ENCODE results near the gene LMNTD2. TPM values are rescaled to one million over a fixed set of nuclear protein-coding genes. Genes with fewer than 3 reads are reported as not detected.

Gene LMNTD2
- polyA plus RNA-seq, 1 donor from 2014 or later: 0.61 TPM

GRCh38 chr11:526192-526591 lies 34.3 kb downstream of the LMNTD2 start:
- Histone ChIP-seq H3K36me3 (ENCODE audit: insufficient read depth, low read length) (no peaks in the 10 kb centered on the region), H3F3A (ENCODE audit: insufficient read depth, low read length, poor library complexity, severe bottlenecking) (no peaks in the 10 kb centered on the region), H3K9ac (ENCODE audit: low read length) (no peak overlapping the region), H2AFZ (ENCODE audit: low read depth, low read length) (no peak overlapping the region), H4K20me1 (ENCODE audit: insufficient read depth) (no peaks in the 10 kb centered on the region), H3K4me2 (ENCODE audit: low read length) (no peak overlapping the region), H3K27ac (ENCODE audit: low read length) (no peak overlapping the region), H3K79me2 (replicated peaks; ENCODE audit: insufficient read depth, low read length) (no peaks in the 10 kb centered on the region), H3K9me2 (ENCODE audit: insufficient read depth, low read length) (no peaks in the 10 kb centered on the region), H3K4me3 (ENCODE audit: low read length) (no peak overlapping the region), H3K27me3 (ENCODE audit: insufficient read depth, low read depth, low read length) (no peaks in the 10 kb centered on the region), H3K9me3 (ENCODE audit: low read length) (no peaks in the 10 kb centered on the region)
- no peak for TF ChIP-seq EZH2 (IDR thresholded peaks at IDR 0.05; ENCODE audit: borderline replicate concordance, insufficient read depth, low read length, poor library complexity, severe bottlenecking)
- TF ChIP-seq CTCF (IDR thresholded peaks at IDR 0.05; ENCODE audit: poor library complexity, severe bottlenecking): no peak
- TF ChIP-seq SMC3 (conservative IDR thresholded peaks at IDR 0.05; ENCODE audit: poor library complexity): no peak
- TF ChIP-seq RAD21 (conservative IDR thresholded peaks at IDR 0.05): no peak

- no peak overlapping the region for H2AFZ ChIP-seq (ENCODE audit: low read depth, low read length)
- H3K27me3 ChIP-seq (ENCODE audit: insufficient read depth, low read depth, low read length): no peaks in the 10 kb centered on the region
- H3K9ac ChIP-seq (ENCODE audit: low read length): no peak overlapping the region
- no peaks in the 10 kb centered on the region for H3K9me3 ChIP-seq (ENCODE audit: low read length)
- H3K79me2 ChIP-seq (replicated peaks; ENCODE audit: insufficient read depth, low read length): no peaks in the 10 kb centered on the region
- no peaks in the 10 kb centered on the region for H3F3A ChIP-seq (ENCODE audit: insufficient read depth, low read length, poor library complexity, severe bottlenecking)
- no peak overlapping the region for H3K4me2 ChIP-seq (ENCODE audit: low read length)
- TF ChIP-seq TAF1 (IDR thresholded peaks at IDR 0.05; ENCODE audit: low read depth): no peak
- no peak for TF ChIP-seq SMC3 (conservative IDR thresholded peaks at IDR 0.05; ENCODE audit: poor library complexity)
- TF ChIP-seq MXI1 (conservative IDR thresholded peaks at IDR 0.05; ENCODE audit: poor library complexity, severe bottlenecking): no peak
- TF ChIP-seq EP300 (conservative IDR thresholded peaks at IDR 0.05; ENCODE audit: poor library complexity, severe bottlenecking): no peak
- no peaks in the 10 kb centered on the region for H3K9me2 ChIP-seq (ENCODE audit: insufficient read depth, low read length)
- no peaks in the 10 kb centered on the region for H3K36me3 ChIP-seq (ENCODE audit: insufficient read depth, low read length)
- no peak overlapping the region for H3K4me3 ChIP-seq (ENCODE audit: low read length)
- H4K20me1 ChIP-seq (ENCODE audit: insufficient read depth): no peaks in the 10 kb centered on the region
- H3K27ac ChIP-seq (ENCODE audit: low read length): no peak overlapping the region
These were observed 39.3 kb downstream of the LMNTD2 start for GRCh38 chr11:521177-521688.

GRCh38 chr11:520428-521176 lies 39.9 kb downstream of the LMNTD2 start:
- Histone ChIP-seq H3K4me2 (ENCODE audit: low read length) (no peak overlapping the region), H3K36me3 (ENCODE audit: insufficient read depth, low read length) (no peaks in the 10 kb centered on the region), H3K79me2 (replicated peaks; ENCODE audit: insufficient read depth, low read length) (no peaks in the 10 kb centered on the region), H3F3A (ENCODE audit: insufficient read depth, low read length, poor library complexity, severe bottlenecking) (no peaks in the 10 kb centered on the region), H2AFZ (ENCODE audit: low read depth, low read length) (no peak overlapping the region), H3K27ac (ENCODE audit: low read length) (no peak overlapping the region), H3K9me3 (ENCODE audit: low read length) (no peaks in the 10 kb centered on the region), H3K9ac (ENCODE audit: low read length) (no peak overlapping the region), H4K20me1 (ENCODE audit: insufficient read depth) (no peaks in the 10 kb centered on the region), H3K27me3 (ENCODE audit: insufficient read depth, low read depth, low read length) (no peaks in the 10 kb centered on the region), H3K4me3 (ENCODE audit: low read length) (no peak overlapping the region), H3K9me2 (ENCODE audit: insufficient read depth, low read length) (no peaks in the 10 kb centered on the region)
- TF ChIP-seq CTCF (IDR thresholded peaks at IDR 0.05; ENCODE audit: poor library complexity, severe bottlenecking) (no peak), EP300 (conservative IDR thresholded peaks at IDR 0.05; ENCODE audit: poor library complexity, severe bottlenecking) (no peak), POLR2AphosphoS5 (IDR thresholded peaks at IDR 0.05) (no peak), EZH2 (IDR thresholded peaks at IDR 0.05; ENCODE audit: borderline replicate concordance, insufficient read depth, low read length, poor library complexity, severe bottlenecking) (no peak), REST (IDR thresholded peaks at IDR 0.05; ENCODE audit: borderline replicate concordance) (no peak), MXI1 (conservative IDR thresholded peaks at IDR 0.05; ENCODE audit: poor library complexity, severe bottlenecking) (no peak), TAF1 (IDR thresholded peaks at IDR 0.05; ENCODE audit: low read depth) (no peak), SMC3 (conservative IDR thresholded peaks at IDR 0.05; ENCODE audit: poor library complexity) (no peak), RAD21 (conservative IDR thresholded peaks at IDR 0.05) (no peak)
